Measurements from ENCODE around the gene TRANK1.

DNA sequence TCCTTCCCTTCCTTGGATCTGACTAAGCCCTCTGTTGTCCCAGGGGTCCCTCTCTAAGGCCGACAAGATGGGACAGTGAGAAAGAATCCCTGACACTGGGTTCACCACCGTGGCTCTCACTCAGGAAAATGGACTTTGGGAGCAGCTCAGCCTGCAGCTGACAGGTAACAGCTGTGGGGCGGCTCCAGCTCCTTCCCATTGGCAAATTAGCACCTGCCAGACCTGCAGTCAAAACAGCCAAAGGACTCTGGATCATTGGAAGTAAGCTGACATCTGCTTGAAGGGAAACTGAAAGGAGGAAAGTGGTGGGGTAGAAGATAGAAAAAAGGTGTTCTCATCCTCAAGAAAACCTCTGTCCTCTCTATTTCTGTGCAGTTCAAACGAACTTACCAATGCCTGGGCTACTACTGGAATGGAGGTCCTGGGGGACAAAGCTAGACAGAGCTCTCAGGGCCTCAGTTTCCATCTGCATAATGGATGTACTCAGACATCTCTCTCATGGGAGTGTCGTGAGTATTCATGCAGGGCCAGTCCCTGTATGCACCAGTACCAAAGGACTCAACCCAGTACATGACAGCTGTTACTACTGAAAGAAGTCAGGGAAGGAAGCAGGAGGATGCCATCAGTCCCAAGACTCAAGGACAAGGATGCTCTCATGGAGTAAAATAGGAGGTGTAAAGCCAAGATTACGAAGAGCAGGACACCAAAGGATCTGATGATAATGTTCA is 126.9 kb downstream of the TRANK1 start:
- TF ChIP-seq, protein P1, sequence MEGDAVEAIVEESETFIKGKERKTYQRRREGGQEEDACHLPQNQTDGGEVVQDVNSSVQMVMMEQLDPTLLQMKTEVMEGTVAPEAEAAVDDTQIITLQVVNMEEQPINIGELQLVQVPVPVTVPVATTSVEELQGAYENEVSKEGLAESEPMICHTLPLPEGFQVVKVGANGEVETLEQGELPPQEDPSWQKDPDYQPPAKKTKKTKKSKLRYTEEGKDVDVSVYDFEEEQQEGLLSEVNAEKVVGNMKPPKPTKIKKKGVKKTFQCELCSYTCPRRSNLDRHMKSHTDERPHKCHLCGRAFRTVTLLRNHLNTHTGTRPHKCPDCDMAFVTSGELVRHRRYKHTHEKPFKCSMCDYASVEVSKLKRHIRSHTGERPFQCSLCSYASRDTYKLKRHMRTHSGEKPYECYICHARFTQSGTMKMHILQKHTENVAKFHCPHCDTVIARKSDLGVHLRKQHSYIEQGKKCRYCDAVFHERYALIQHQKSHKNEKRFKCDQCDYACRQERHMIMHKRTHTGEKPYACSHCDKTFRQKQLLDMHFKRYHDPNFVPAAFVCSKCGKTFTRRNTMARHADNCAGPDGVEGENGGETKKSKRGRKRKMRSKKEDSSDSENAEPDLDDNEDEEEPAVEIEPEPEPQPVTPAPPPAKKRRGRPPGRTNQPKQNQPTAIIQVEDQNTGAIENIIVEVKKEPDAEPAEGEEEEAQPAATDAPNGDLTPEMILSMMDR (IDR thresholded peaks at IDR 0.05): no peak
- TF ChIP-seq POLR2AphosphoS5 (IDR thresholded peaks at IDR 0.05) (no peak), EP300 (IDR thresholded peaks at IDR 0.05) (no peak), POLR2A (IDR thresholded peaks at IDR 0.05; ENCODE audit: low read depth) (no peak)

All from esophagus muscularis mucosa (tissue), 4 donors.